GM23338 (cell line): ENCODE results near the gene ZDHHC1. TPM values are rescaled to one million over a fixed set of nuclear protein-coding genes. Genes with fewer than 3 reads are reported as not detected.

ENCODE experiments used
- ATAC-seq: fragments of 200-7000 bp; cut with Tn5 transposase; 3 replicates; pipeline ENCODE4 v1.9.1; 2020
- DNase-seq: peaks from one replicate; pipeline ENCODE4 v3.0.0-alpha.2; 2015; ENCODE audit warnings: low spot score
- H2AFZ ChIP-seq: fragments of 200-600 bp; sonication (generic); 2 replicates; pipeline ENCODE4 v1.8.0; 2016; ENCODE audit warnings: antibody characterized with exemption, mild to moderate bottlenecking, moderate library complexity
- H3F3A ChIP-seq: fragments of 200-600 bp; sonication (generic); replicated peaks from 2 replicates; pipeline ENCODE4 v1.8.0; 2017; ENCODE audit warnings: antibody characterized with exemption, mixed run types, low read depth
- H3K27ac ChIP-seq: fragments of 200-600 bp; sonication (generic); 2 replicates; pipeline ENCODE4 v1.6.1; 2016; ENCODE audit warnings: low read depth
- H3K27me3 ChIP-seq: fragments of 200-600 bp; sonication (generic); 2 replicates; pipeline ENCODE4 v1.8.0; 2016; ENCODE audit warnings: mild to moderate bottlenecking, mixed run types, moderate library complexity; ENCODE audit not compliant: insufficient read depth
- H3K36me3 ChIP-seq: fragments of 200-600 bp; sonication (generic); 2 replicates; pipeline ENCODE4 v1.8.0; 2016; ENCODE audit warnings: mild to moderate bottlenecking; ENCODE audit not compliant: insufficient read depth
- H3K4me1 ChIP-seq: fragments of 200-600 bp; sonication (generic); 2 replicates; pipeline ENCODE4 v1.8.0; 2016; ENCODE audit warnings: mild to moderate bottlenecking, moderate library complexity; ENCODE audit not compliant: insufficient read depth
- H3K4me2 ChIP-seq: fragments of 200-600 bp; sonication (generic); 2 replicates; pipeline ENCODE4 v1.7.1; 2017; ENCODE audit warnings: mixed run types
- H3K4me3 ChIP-seq: fragments of 200-600 bp; sonication (generic); 2 replicates; pipeline ENCODE4 v1.6.1; 2016; ENCODE audit warnings: mixed run types
- H3K79me2 ChIP-seq: fragments of 200-600 bp; sonication (generic); replicated peaks from 2 replicates; pipeline ENCODE4 v1.8.0; 2017; ENCODE audit warnings: mild to moderate bottlenecking; ENCODE audit not compliant: insufficient read depth
- H3K9me2 ChIP-seq: fragments of 200-600 bp; sonication (generic); 2 replicates; pipeline ENCODE4 v1.8.0; 2017; ENCODE audit not compliant: insufficient read depth
- H4K20me1 ChIP-seq: fragments of 200-600 bp; sonication (generic); replicated peaks from 2 replicates; pipeline ENCODE4 v1.8.0; 2017; ENCODE audit warnings: mild to moderate bottlenecking; ENCODE audit not compliant: insufficient read depth
- H3K27ac Mint-ChIP-seq: 2 replicates; pipeline ENCODE4 v1.8.0; 2020; ENCODE audit warnings: inconsistent platforms, mild to moderate bottlenecking, moderate library complexity, mixed read lengths
- H3K27me3 Mint-ChIP-seq: 3 replicates; pipeline ENCODE4 v1.8.0; 2022; ENCODE audit warnings: low read depth, mild to moderate bottlenecking, moderate library complexity, mixed read lengths, inconsistent platforms; ENCODE audit not compliant: insufficient read depth, poor library complexity
- H3K36me3 Mint-ChIP-seq: 3 replicates; pipeline ENCODE4 v1.8.0; 2021; ENCODE audit warnings: low read depth, mild to moderate bottlenecking, inconsistent platforms, moderate library complexity, mixed read lengths
- H3K4me1 Mint-ChIP-seq: 3 replicates; pipeline ENCODE4 v1.8.0; 2020; ENCODE audit warnings: mild to moderate bottlenecking, inconsistent platforms, mixed read lengths
- H3K4me3 Mint-ChIP-seq: 3 replicates; pipeline ENCODE4 v1.8.0; 2021; ENCODE audit warnings: moderate library complexity, mild to moderate bottlenecking, inconsistent platforms, mixed read lengths
- H3K9me3 Mint-ChIP-seq: 3 replicates; pipeline ENCODE4 v1.8.0; 2020; ENCODE audit warnings: moderate library complexity, mild to moderate bottlenecking, inconsistent platforms, mixed read lengths
- EZH2 ChIP-seq: fragments of 200-600 bp; sonication (generic); IDR thresholded peaks from one replicate; pipeline ENCODE4 v1.8.0; 2017; ENCODE audit warnings: antibody characterized with exemption, mild to moderate bottlenecking, low read depth; ENCODE audit not compliant: unreplicated experiment
- EZH2phosphoT487 ChIP-seq: fragments of 200-600 bp; sonication (generic); IDR thresholded peaks from one replicate; pipeline ENCODE4 v1.8.1; 2018; ENCODE audit warnings: antibody characterized with exemption; ENCODE audit not compliant: unreplicated experiment
- JUNB ChIP-seq: IDR thresholded peaks from one replicate; pipeline ENCODE4 v1.6.1; 2016; ENCODE audit warnings: antibody characterized with exemption; ENCODE audit not compliant: unreplicated experiment
- NANOG ChIP-seq: IDR thresholded peaks from 2 replicates; pipeline ENCODE4 v1.6.1; 2016; ENCODE audit warnings: antibody characterized with exemption, borderline replicate concordance
- POLR2AphosphoS5 ChIP-seq: IDR thresholded peaks from 2 replicates; pipeline ENCODE4 v1.6.1; 2016; ENCODE audit warnings: antibody characterized with exemption, low read depth
- STAT1 ChIP-seq: IDR thresholded peaks from one replicate; pipeline ENCODE4 v1.6.1; 2016; ENCODE audit warnings: antibody characterized with exemption; ENCODE audit not compliant: unreplicated experiment
- ZNF114 ChIP-seq: fragments of 250-450 bp; sonication (Bioruptor Pico); IDR thresholded peaks from 2 replicates; pipeline ENCODE4 v1.5.0; 2020; ENCODE audit warnings: mild to moderate bottlenecking, moderate library complexity
- polyA plus RNA-seq: library from polyadenylated mRNA; unstranded; fragments of >200 nt; fragmentation: Nextera tagmentation; extraction: Ambion mirVana; gene quantifications from 2 replicates; pipeline ENCODE4 v1.2.1, GENCODE V29; 2016
- total RNA-seq: library from RNA; depleted of rRNA; stranded (reverse); fragments of >200 nt; shearing (Covaris generic); gene quantifications from 2 replicates; pipeline ENCODE4 v1.2.3, GENCODE V29; 2014
- TF ChIP-seq, protein P1 (sequence below), 2 experiments: fragments of 200-600 bp in 1 of 2; sonication (generic) in 1 of 2; conservative IDR thresholded peaks; 2 replicates each; pipeline versions ENCODE4 v1.5.1 to v1.6.1; 2016 to 2017; ENCODE audit warnings: antibody characterized with exemption in 2 of 2, low read depth in 2 of 2, mild to moderate bottlenecking in 2 of 2, moderate library complexity in 1 of 2
- TF ChIP-seq, protein P2 (sequence below): IDR thresholded peaks from one replicate; pipeline ENCODE4 v1.6.1; 2018; ENCODE audit warnings: antibody characterized with exemption; ENCODE audit not compliant: unreplicated experiment
- TF ChIP-seq, protein P3 (sequence below): IDR thresholded peaks from 2 replicates; pipeline ENCODE4 v1.6.1; 2016; ENCODE audit warnings: antibody characterized with exemption

Gene ZDHHC1
- total and polyA plus RNA-seq, 2 experiments from 2014 or later, result 1.4 to 2.7 TPM

DNA sequence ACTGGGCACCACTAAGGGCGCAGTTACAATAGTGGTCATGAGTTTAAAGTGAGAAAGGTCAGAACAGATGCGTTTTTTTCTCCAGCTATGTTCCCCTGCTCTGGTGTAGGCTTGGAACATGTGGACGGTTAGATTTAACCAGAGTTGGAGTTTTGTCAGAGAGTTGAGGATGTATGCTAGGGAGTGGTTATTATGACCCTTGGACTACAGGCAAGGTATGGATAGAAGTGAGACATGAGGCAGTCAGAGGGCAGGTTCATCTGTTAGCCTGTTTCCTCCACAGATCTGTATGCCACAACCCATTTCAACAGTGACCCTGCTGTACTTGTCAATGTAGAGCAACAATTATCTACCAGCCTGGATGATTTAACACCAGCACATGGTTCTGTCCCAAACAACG is 45.6 kb downstream of the ZDHHC1 start (continued):
- TF ChIP-seq, protein P1, sequence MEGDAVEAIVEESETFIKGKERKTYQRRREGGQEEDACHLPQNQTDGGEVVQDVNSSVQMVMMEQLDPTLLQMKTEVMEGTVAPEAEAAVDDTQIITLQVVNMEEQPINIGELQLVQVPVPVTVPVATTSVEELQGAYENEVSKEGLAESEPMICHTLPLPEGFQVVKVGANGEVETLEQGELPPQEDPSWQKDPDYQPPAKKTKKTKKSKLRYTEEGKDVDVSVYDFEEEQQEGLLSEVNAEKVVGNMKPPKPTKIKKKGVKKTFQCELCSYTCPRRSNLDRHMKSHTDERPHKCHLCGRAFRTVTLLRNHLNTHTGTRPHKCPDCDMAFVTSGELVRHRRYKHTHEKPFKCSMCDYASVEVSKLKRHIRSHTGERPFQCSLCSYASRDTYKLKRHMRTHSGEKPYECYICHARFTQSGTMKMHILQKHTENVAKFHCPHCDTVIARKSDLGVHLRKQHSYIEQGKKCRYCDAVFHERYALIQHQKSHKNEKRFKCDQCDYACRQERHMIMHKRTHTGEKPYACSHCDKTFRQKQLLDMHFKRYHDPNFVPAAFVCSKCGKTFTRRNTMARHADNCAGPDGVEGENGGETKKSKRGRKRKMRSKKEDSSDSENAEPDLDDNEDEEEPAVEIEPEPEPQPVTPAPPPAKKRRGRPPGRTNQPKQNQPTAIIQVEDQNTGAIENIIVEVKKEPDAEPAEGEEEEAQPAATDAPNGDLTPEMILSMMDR (conservative IDR thresholded peaks at IDR 0.05; ENCODE audit: low read depth in 2 of 2), result no peak
- TF ChIP-seq EZH2phosphoT487, result no peak

GRCh38 chr16:67364600-67365235 is 51.6 kb downstream of the ZDHHC1 start:
- Histone ChIP-seq H4K20me1 (no peaks in the 10 kb centered on the region), H3K4me2 (no peak overlapping the region), H3K4me3 (no peak overlapping the region), H2AFZ (no peak overlapping the region), H3K9me2 (peaks cover under 1% of the 10 kb centered on the region; the same call in 1 of the 2 replicates), H3K79me2 (no peaks in the 10 kb centered on the region), H3K27me3 (peaks cover 33% of the 10 kb centered on the region), H3K36me3 (no peaks in the 10 kb centered on the region), H3K4me1 (no peaks in the 10 kb centered on the region), H3F3A (no peaks in the 10 kb centered on the region), H3K27ac (no peak overlapping the region)
- no peaks in the 10 kb centered on the region for H3K36me3 Mint-ChIP-seq
- H3K27me3 Mint-ChIP-seq, result no peaks in the 10 kb centered on the region
- no peak overlapping the region for H3K27ac Mint-ChIP-seq
- ATAC-seq (no peak), DNase-seq (no peak)
- H3K9me3 Mint-ChIP-seq, result no peaks in the 10 kb centered on the region
- no peak overlapping the region for H3K4me3 Mint-ChIP-seq
- no peaks in the 10 kb centered on the region; the same call in 2 of the 3 replicates for H3K4me1 Mint-ChIP-seq
- TF ChIP-seq POLR2AphosphoS5 (no peak), JUNB (no peak), STAT1 (no peak), NANOG (no peak), ZNF114 (CRISPR knock-in tag) (no peak), EZH2 (no peak)
- TF ChIP-seq, protein P2, sequence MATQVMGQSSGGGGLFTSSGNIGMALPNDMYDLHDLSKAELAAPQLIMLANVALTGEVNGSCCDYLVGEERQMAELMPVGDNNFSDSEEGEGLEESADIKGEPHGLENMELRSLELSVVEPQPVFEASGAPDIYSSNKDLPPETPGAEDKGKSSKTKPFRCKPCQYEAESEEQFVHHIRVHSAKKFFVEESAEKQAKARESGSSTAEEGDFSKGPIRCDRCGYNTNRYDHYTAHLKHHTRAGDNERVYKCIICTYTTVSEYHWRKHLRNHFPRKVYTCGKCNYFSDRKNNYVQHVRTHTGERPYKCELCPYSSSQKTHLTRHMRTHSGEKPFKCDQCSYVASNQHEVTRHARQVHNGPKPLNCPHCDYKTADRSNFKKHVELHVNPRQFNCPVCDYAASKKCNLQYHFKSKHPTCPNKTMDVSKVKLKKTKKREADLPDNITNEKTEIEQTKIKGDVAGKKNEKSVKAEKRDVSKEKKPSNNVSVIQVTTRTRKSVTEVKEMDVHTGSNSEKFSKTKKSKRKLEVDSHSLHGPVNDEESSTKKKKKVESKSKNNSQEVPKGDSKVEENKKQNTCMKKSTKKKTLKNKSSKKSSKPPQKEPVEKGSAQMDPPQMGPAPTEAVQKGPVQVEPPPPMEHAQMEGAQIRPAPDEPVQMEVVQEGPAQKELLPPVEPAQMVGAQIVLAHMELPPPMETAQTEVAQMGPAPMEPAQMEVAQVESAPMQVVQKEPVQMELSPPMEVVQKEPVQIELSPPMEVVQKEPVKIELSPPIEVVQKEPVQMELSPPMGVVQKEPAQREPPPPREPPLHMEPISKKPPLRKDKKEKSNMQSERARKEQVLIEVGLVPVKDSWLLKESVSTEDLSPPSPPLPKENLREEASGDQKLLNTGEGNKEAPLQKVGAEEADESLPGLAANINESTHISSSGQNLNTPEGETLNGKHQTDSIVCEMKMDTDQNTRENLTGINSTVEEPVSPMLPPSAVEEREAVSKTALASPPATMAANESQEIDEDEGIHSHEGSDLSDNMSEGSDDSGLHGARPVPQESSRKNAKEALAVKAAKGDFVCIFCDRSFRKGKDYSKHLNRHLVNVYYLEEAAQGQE, result no peak
- TF ChIP-seq, protein P1 (conservative IDR thresholded peaks at IDR 0.05; ENCODE audit: low read depth in 2 of 2), result no peak
- TF ChIP-seq, protein P3, sequence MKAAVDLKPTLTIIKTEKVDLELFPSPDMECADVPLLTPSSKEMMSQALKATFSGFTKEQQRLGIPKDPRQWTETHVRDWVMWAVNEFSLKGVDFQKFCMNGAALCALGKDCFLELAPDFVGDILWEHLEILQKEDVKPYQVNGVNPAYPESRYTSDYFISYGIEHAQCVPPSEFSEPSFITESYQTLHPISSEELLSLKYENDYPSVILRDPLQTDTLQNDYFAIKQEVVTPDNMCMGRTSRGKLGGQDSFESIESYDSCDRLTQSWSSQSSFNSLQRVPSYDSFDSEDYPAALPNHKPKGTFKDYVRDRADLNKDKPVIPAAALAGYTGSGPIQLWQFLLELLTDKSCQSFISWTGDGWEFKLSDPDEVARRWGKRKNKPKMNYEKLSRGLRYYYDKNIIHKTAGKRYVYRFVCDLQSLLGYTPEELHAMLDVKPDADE, result no peak
